Cardiac muscle cell (in vitro differentiated cells and primary cell): Measurements from ENCODE around the gene ZNF319. TPM values are rescaled to one million over a fixed set of nuclear protein-coding genes. Genes with fewer than 3 reads are reported as not detected.
A peak's percentile ranks its signal among the peaks of the same experiment; 100 is the strongest.

Source experiments
- DNase-seq, 2 donors: peaks; one replicate each; pipeline versions ENCODE4 v3.0.0 to v3.0.0-alpha.2; 2010 to 2017; ENCODE audit warnings: low read depth in 1 of 2, low spot score in 1 of 2
- H3K27ac ChIP-seq: fragments of 200-600 bp; sonication (generic); 2 replicates; pipeline ENCODE4 v1.5.1; 2016
- H3K27me3 ChIP-seq: fragments of 200-600 bp; sonication (generic); 2 replicates; pipeline ENCODE4 v1.6.0; 2016; ENCODE audit warnings: control low read depth
- H3K36me3 ChIP-seq: fragments of 200-600 bp; sonication (generic); 2 replicates; pipeline ENCODE4 v1.5.1; 2016; ENCODE audit warnings: control low read depth
- H3K4me1 ChIP-seq: fragments of 200-600 bp; sonication (generic); 2 replicates; pipeline ENCODE4 v1.8.1; 2017; ENCODE audit warnings: low read depth, mild to moderate bottlenecking, mixed run types
- H3K4me3 ChIP-seq: fragments of 200-600 bp; sonication (generic); 2 replicates; pipeline ENCODE4 v1.5.1; 2016; ENCODE audit warnings: mild to moderate bottlenecking
- H3K9me3 ChIP-seq: fragments of 200-600 bp; sonication (generic); 2 replicates; pipeline ENCODE4 v1.5.1; 2017; ENCODE audit warnings: low read depth, mild to moderate bottlenecking, control low read depth
- polyA plus RNA-seq: library from polyadenylated mRNA; unstranded; fragments of >200 nt; fragmentation: Nextera tagmentation; extraction: Ambion mirVana; gene quantifications from 2 replicates; pipeline ENCODE4 v1.2.1, GENCODE V29; 2016
- total RNA-seq: library from RNA; depleted of rRNA; stranded (reverse); fragments of >200 nt; gene quantifications from 2 replicates; pipeline ENCODE4 v1.2.3, GENCODE V29; 2016
- TF ChIP-seq, protein P1 (sequence below): IDR thresholded peaks from 2 replicates; pipeline ENCODE4 v1.5.1; 2012; ENCODE audit warnings: low read depth, mild to moderate bottlenecking, low read length

ZNF319 gene
- total and polyA plus RNA-seq, 2 experiments from 2014 or later: 12.3 to 12.4 TPM

DNA sequence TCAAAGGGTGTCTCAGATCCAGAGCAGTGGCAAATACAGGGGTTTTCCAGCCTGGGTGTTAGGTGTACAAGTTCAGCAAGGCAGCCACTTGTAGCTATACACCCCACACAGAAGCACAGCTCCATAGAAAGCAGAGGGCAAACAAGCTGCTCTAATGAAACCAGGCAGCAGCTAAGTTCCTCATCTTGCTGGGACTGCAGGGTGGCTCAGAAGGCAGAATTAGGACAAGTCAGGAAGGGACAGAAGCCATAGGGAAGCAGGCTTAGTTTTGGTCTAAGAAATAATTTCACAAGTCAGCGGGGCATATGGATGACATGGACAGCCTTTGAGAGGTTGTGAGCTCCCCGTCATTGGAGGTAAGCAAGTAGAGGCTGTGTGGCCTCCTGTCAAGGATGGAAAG, 53.2 kb downstream of the ZNF319 start:
- Histone ChIP-seq H3K27ac (no peak overlapping the region), H3K9me3 (no peaks in the 10 kb centered on the region), H3K4me3 (no peak overlapping the region), H3K4me1 (peaks cover 4% of the 10 kb centered on the region), H3K36me3 (no peaks in the 10 kb centered on the region), H3K27me3 (no peaks in the 10 kb centered on the region)
- DNase-seq: no peak
- TF ChIP-seq, protein P1, sequence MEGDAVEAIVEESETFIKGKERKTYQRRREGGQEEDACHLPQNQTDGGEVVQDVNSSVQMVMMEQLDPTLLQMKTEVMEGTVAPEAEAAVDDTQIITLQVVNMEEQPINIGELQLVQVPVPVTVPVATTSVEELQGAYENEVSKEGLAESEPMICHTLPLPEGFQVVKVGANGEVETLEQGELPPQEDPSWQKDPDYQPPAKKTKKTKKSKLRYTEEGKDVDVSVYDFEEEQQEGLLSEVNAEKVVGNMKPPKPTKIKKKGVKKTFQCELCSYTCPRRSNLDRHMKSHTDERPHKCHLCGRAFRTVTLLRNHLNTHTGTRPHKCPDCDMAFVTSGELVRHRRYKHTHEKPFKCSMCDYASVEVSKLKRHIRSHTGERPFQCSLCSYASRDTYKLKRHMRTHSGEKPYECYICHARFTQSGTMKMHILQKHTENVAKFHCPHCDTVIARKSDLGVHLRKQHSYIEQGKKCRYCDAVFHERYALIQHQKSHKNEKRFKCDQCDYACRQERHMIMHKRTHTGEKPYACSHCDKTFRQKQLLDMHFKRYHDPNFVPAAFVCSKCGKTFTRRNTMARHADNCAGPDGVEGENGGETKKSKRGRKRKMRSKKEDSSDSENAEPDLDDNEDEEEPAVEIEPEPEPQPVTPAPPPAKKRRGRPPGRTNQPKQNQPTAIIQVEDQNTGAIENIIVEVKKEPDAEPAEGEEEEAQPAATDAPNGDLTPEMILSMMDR: no peak

DNA sequence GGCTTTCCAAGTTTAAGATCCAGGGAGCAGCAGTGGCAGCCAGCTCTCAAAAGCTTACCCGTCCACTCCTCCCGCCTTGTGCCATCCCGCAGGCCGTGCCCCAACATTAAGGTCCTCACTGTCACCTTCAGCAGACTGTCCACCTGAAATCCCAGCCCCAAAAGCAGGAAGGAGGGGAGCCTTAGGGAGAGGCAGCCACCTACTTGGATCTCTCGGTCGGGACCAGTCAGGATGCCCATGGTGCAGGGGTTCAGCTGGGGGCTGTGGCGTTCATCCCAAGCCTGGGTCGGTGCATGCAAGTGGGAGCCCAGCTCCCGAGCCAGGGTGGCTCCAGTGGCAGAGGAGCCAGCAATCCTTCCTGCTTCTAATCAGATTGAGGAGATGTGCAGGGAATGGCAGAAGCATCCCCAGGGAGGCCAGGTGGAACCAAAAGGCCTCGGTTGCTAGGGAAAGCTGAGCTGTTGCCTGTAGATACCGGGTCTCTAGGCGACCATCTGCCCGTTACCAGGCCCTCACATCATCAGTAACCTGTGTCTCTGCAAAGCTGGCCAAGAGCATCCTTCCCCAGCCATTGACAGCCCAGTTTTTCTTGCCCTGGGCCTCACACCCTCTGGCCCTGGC, 54.2 kb downstream of the ZNF319 start:
- no peaks in the 10 kb centered on the region for H3K9me3 ChIP-seq

DNA sequence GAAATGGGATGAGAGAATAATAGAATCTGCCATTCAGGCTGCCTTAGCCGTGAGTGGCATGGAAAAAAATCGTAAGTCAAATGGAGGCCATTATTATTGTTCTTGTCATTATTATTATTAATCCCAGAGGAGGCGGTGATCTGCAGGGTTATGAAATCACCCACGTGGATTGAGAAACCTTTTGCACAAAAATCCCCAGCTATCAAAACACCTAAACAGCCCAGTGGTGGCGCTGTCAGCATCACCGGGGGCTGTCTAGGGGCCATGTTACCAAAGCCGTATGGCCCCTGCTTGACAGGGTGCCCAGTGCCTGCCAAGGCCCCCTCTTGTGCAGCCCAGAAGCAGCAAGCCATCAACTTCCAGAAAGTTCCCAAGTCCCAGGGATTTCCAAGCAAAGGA, 54.7 kb downstream of the ZNF319 start:
- no peaks in the 10 kb centered on the region for H3K9me3 ChIP-seq
- DNase-seq: peak in 1 of 2 donors; percentile 32
- TF ChIP-seq, protein P1: peak; percentile 43
- no peaks in the 10 kb centered on the region for H3K36me3 ChIP-seq
- H3K4me1 ChIP-seq: peaks cover 4% of the 10 kb centered on the region
- H3K4me3 ChIP-seq: no peak overlapping the region
- no peaks in the 10 kb centered on the region for H3K27me3 ChIP-seq
- H3K27ac ChIP-seq: no peak overlapping the region

More for the DNA sequence above, 54.2 kb downstream of the ZNF319 start:
- no peak overlapping the region for H3K27ac ChIP-seq
- TF ChIP-seq, protein P1: no peak
- no peaks in the 10 kb centered on the region for H3K27me3 ChIP-seq
- no peak overlapping the region for H3K4me3 ChIP-seq
- no peak for DNase-seq
- peaks cover 4% of the 10 kb centered on the region for H3K4me1 ChIP-seq
- no peaks in the 10 kb centered on the region for H3K36me3 ChIP-seq

DNA sequence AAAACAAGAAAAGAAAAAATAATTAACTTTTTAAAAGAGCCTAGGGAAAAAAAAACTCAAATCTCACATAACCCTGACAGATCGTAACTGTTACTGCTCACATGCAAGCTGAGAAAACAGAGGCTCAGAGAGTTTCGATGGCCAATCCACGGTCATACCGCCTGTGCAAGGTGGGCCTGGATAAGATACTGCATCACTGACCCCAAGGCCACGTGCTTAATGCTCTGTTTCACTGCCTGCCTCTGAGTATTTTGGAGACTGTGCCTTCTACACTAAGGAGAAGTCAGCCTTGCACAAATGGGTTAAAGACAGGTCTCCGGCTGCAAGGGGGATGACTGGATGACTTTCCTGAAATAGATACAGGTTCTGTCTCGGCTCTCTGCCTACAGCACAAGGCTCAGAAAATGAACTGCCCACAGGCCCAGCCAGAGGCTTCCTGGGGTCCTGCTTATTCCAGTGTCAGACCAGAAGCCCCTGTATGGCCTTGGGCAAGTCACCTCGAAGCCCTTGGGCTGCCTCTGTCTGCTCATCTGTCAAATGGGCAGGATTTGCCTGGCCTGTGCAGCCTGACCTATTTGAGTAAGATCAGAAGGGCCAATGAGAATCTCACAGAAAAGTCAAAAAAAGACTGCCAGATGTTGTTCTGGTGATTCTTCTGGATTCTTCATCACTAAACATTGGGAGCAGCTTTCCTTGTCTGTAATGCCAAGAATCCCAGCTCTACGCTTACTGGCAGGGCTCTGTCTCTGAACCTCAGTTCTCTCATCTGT, 55.3 kb downstream of the ZNF319 start:
- TF ChIP-seq, protein P1: no peak
- Histone ChIP-seq H3K4me3 (no peak overlapping the region), H3K27me3 (no peaks in the 10 kb centered on the region), H3K4me1 (peaks cover 4% of the 10 kb centered on the region), H3K9me3 (no peaks in the 10 kb centered on the region), H3K36me3 (no peaks in the 10 kb centered on the region), H3K27ac (peak overlapping the region; percentile 2)
- peak in 1 of 2 donors; percentile 20 for DNase-seq

Other genes with a start within 250 kb of the ZNF319 start
- gene KIFC3, start 198.2 kb downstream of the ZNF319 start, total RNA-seq: 28.4 and 50.1 TPM in 2 replicates
- 24.8 and 33.0 TPM in 2 replicates for gene KIFC3, start 198.2 kb downstream of the ZNF319 start, polyA plus RNA-seq
- not detected in 2 replicates for gene CNGB1, start 29.5 kb downstream of the ZNF319 start, total RNA-seq
- not detected in 2 replicates for gene CNGB1, start 29.5 kb downstream of the ZNF319 start, polyA plus RNA-seq
- gene USB1, start 735 bp upstream of the ZNF319 start, total RNA-seq: 41.4 and 48.3 TPM in 2 replicates
- 40.2 and 60.8 TPM in 2 replicates for gene USB1, start 735 bp upstream of the ZNF319 start, polyA plus RNA-seq
- 391 and 473 TPM in 2 replicates for gene MMP15, start 25.1 kb upstream of the ZNF319 start, total RNA-seq
- 317 and 388 TPM in 2 replicates for gene MMP15, start 25.1 kb upstream of the ZNF319 start, polyA plus RNA-seq
- 154 and 198 TPM in 2 replicates for gene CFAP20, start 128.7 kb upstream of the ZNF319 start, total RNA-seq
- gene CFAP20, start 128.7 kb upstream of the ZNF319 start, polyA plus RNA-seq: 118 and 137 TPM in 2 replicates
- 35.5 and 44.3 TPM in 2 replicates for gene CSNK2A2, start 197.4 kb upstream of the ZNF319 start, total RNA-seq
- 26.7 and 35.9 TPM in 2 replicates for gene CSNK2A2, start 197.4 kb upstream of the ZNF319 start, polyA plus RNA-seq